NCI-H2227 treated with DMSO at 0.1 percent for 48 hours (cell line): ENCODE measurements around the gene CALCB.
"Not testable (repeated sequence)": the region's sequence is repeated elsewhere in the genome, so short reads cannot be mapped to it uniquely, and the experiment has no call there.

Experiments
- DNase-seq: peaks from one replicate; lab custom pipeline; 2025; lab: John Stamatoyannopoulos, UW

CALCB gene, protein sequence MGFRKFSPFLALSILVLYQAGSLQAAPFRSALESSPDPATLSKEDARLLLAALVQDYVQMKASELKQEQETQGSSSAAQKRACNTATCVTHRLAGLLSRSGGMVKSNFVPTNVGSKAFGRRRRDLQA

DNA sequence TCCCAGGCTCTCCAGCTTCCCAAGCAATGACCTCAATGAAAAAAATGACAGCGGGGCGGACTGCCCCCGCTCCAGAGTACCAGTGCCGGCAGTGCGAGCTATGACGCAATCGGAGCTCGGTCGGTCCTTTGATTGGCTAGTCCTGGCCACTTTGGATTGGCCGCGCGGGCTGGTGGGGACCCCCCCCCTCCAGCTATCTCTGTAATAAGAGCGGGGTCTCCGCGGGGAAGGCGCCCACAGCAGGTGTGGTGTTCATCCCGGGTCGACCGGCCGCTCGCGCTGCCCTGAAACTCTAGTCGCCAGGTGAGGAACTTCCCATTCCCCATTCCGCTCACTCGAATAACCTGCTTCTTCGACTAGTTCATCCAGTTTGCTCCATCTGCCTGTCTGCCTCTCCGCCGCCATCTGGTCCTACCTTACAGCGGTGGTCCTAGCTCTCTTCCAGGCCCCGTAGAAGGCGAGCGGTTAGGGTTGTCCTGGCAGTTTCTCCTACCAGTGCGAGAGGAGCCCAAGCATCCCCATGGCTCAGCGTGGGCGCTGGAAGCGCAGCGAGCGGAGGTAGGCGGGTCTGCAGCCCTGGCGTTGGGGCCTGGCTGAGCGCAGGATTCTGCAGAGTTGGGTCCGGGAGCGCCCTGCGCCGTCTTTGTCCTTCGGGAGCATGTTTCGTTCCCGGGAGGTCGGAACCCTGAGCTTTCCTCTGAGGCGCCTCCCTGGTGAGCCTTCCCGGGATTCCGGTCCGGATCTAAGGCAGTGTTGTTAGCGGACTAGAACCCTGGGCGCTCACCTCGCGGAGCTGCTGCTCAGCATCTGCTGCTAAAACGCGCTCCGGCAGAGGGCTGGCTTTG is at the start of gene CALCB:
Gene CALCB, plus strand, starts transcription at position 233 of the 845 bp plus-strand sequence. CDS start 1,126 bp downstream, outside the sequence.
- DNase-seq, result peak; percentile 22

DNA sequence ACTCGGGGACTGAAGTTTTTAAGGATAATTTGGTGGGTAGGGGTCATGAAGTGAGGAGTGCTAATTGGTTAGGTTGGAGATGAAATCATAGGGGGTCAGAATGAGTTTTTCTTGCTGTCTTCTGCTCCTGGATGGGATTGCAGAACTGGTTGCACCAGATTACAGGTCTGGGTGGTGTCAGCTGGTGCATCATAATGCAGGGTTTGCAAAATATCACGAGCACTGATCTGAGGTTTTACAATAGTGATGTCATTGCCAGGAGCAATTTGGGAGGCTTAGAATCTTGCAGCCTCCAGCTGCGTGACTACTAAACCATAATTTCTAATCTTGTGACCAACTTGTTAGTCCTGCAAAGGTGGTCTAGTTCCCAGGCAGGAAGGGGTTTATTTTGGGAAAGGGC is 46.4 kb upstream of the CALCB start:
- DNase-seq, result no peak

DNA sequence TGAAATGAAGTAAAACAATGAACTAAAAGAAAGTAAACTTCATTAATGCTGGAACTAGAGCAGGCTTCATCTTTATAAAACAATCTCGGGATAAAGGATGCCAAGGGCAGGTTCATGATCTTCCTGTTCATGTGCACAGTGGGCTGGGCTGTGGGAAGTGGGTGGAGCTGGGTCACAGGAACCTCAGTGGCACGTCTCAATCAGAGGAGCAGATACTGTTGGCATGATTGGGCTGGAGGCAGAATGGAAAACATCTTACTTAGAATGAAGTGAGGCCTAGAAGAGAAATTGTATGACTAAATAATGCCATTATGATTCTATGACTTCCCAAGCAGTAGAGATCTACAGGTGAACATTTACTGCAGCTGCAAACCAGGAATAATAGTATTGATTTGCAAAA is 45.4 kb upstream of the CALCB start:
- DNase-seq, result no peak

DNA sequence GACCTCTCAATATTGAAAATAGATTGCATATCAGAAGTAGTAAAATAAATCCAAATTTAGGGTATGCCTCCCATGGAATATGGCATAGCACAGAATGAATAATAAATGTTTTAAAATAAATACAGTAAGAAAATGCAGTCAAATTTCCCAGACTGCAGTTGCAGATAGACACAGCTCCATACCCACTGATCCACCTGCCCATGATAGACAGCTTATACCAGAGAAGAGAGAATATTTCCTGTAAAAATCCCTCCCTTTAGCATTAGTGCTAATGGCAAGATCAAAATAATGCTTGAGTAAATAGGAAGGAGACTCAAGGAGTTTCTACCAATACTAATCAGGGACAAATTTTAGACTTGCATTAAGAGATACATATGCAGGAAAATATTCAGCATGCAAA is 45.0 kb upstream of the CALCB start:
- no peak for DNase-seq

DNA sequence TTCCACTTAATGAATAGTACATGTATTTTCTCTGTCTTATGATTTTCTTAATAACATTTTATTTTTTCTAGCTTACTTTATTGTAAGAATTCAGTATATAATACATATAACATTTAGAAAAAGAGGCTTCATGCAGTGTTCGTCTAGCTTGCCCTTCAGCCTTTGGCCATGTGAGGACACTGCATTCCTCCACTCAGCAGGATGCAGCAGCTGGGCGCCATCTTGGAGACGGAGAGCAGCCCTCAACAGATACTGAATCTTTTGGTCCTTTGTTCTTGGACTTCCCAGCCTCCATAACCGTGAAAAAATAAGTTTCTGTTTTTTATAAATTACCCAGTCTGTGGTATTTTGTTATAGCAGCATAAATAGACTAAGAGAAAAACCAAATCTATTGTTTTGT is 41.4 kb upstream of the CALCB start:
- DNase-seq, result not testable (repeated sequence)

DNA sequence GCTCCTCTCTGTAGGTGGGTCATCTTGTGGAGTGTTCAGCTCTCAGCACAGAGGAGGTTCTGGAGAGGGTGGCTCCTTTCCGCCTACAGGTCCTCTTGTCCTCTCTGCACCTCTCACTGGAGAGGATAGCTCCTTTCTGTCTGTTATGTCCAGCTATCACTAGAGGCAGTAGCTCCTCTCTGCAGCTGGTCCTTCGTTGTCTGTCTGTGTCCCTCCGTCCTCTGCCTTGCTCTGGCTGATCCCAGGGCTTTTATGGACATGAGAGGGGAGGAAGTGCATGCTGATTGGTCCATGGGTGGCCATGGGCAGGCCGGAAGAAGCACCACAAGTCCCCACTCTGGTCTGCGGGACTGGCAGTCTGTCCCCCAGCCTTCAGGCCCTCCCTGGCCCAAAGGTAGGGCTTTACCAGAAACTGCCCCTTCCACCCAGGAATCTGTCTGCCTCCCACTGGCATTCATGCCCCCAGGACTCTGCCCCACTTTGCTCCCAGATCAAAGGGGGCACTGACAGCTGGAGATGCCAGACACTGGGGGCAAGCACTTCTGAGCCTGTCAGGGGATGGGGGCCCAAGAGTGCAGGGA is 38.6 kb upstream of the CALCB start:
- no peak for DNase-seq

DNA sequence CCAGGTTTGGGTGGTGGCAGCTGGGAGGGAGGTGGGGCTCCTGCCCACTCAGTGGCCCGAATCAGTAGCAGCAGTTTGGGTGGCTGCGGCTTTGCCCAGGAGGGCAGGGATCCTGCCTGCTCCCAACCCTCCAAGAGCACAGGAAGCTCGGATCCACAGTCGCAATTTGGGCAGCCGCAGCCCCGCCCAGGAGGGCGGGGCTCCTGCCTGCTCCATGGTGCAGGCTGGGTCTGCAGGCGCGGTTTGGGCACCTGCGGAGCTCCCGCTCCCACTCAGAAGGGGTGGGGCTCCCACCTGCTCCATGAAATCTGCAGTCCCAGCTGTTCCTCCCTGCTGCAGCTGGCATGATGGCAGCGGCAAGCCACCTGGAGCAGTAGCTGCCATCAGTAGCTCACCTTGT is 38.1 kb upstream of the CALCB start:
- no peak for DNase-seq

DNA sequence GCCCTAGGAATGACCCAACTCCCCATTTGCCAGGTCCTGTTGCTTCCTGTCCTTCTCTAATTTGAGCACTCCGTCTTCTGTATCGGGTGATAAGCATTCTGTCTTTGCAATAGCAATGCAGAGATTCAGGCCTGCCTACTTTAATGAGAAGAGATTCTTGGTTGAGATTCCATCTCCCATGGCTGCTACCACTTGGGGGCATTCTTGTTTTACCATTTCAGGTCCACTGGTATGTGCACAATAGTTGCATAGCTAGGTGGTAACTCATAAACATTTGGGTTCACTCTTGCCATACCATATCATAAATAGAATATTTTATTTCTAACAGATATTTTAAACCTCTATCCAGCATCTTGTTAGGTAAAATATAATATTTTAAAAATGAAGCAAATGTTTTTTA is 34.4 kb upstream of the CALCB start:
- DNase-seq, result no peak

DNA sequence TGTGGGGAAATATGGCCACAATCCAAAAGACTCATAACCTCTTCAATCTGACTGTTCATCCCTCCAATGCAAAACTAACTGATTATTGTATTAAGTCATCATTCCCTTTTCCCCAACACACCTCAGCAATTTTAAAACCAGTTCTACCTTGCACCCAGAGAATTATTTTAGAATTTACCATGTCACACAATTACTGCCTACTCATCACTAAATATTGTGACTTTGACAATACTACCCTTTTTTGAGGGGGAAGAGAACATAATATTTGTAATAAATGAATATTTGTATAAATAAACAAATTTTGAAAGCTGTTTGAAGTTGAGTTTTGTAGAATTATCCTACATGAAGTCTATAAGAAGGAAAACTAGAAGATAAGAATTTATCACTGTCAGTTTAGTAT is 28.2 kb upstream of the CALCB start:
- DNase-seq, result no peak

DNA sequence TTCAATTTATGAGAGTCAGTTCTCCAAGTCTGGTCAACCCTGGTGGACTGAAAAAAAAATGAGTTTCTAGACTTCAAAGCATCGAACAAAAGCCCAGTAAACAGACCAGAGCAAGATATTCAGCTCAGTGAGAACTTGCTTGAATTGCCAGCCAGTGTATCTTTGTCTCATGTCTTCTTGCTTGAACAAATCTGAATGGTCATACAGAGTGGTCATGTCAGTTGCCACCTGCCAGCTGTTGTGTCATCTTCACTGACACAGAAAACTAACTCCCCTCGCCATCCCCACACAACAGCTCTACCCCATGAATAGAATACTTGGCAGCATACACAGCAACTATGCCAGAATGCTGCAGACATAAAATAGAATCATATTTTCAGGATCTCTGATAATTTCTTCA is 27.5 kb upstream of the CALCB start:
- no peak for DNase-seq

DNA sequence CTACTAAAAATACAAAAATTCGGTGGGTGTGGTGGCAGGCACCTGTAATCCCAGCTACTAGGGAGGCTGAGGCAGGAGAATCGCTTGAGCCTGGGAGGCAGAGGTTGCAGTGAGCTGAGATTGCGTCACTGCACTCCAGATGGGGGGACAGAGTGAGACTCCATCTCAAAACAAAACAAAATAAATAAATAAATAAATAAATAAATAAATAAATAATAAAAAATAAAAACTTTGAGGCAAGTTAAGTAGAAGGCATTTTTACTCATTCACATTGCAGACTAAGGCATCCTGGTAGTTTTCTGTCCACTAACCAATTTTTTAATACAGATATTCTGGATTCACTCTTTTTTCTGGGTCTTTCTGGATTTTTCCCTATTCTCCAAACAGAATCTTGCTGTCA is 26.7 kb upstream of the CALCB start:
- DNase-seq, result not testable (repeated sequence)

DNA sequence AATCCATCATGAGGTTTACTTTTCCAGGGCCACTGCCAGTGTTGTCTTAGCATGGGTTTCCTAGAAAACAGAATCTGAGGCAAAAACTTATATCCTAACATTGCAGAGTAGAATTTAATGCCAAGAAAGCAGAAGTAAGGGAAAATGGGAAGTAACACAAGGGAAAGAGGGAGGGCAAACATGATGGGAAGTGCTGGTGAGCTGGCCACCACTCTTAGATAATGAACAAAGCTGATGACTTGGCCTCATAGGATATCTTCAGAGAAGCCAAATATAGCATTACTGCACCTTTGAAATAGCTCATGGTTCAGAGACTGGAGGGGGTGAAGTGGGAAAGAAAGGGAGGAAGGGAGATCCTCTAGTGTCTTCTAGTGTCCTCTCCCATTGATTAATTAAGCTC is 24.8 kb upstream of the CALCB start:
- DNase-seq, result no peak

DNA sequence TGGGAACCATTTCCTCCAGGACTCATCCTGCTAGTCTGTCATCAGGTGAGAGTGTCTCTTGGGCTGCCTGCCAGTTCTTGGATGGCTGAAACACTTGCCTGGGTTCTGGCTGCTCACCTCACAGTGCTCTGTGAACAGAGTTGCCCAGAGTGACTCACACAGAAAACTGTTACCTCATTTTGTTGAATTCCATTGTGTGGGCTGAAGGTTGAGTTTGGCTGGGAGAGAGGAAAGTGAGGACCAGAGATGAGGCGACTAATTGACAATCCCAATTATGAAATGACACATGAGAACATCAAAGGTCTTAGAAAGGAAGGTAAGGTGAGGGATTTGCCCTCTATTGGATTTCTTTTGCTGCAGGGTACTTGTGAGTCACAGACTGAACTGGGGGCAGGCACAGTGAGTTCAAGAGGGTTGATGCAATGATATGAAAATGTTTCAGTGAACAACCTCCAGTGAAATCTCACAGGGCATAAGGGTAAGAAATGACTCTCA is 20.2 kb upstream of the CALCB start:
- DNase-seq, result no peak

DNA sequence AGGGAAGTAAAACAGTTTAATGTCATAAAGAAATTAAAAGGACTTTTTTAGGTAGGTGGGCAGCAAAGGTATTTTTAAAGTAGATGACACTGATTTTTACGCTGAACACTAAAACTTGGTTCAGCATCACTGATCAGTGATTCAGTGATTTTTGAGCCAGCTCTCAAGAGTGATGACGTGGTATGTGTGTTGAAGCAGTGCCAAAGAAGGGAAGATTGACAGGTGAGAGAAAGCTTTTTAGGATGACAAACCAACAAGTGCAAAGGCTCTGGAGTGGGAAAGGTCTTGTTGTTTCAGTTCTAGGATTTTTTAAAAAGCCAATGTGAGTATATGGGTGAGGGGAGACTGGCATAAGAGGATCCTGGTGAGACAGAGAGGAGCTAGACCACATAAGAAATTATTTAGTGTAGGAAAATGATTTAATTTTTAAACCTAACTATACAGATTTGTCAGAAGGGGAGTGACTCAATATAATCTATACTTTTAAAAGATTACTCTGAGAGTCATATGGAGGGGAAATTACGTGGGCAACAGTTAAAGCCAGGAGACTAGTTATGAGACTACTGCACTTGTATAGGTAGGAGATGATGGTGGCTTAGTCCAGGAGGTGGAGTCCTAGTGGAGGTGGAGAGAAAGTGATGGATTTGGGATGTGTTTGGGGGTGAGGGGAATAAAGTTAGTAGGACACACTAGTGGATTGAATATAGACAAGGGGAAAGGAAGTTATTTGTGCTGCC is 17.6 kb upstream of the CALCB start:
- DNase-seq, result no peak

DNA sequence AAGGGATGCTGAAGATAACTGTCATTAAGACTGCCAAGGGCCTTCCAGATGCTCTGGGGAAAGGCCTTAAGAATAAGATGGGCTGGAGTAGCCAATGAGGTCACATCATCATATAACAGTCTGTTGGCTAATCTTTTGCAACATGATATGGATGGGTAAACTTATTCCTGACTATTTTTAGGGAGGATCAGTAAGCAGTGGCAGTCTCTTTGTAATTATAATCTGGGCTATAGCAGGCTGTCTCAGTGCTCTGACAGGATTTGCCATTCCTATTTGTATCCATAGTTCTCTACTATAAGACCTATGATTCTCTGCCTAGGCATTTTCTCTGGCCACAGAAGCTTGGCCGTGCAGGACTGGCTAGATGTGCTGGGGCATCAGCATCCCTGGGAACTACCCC is 16.1 kb upstream of the CALCB start:
- DNase-seq, result no peak

DNA sequence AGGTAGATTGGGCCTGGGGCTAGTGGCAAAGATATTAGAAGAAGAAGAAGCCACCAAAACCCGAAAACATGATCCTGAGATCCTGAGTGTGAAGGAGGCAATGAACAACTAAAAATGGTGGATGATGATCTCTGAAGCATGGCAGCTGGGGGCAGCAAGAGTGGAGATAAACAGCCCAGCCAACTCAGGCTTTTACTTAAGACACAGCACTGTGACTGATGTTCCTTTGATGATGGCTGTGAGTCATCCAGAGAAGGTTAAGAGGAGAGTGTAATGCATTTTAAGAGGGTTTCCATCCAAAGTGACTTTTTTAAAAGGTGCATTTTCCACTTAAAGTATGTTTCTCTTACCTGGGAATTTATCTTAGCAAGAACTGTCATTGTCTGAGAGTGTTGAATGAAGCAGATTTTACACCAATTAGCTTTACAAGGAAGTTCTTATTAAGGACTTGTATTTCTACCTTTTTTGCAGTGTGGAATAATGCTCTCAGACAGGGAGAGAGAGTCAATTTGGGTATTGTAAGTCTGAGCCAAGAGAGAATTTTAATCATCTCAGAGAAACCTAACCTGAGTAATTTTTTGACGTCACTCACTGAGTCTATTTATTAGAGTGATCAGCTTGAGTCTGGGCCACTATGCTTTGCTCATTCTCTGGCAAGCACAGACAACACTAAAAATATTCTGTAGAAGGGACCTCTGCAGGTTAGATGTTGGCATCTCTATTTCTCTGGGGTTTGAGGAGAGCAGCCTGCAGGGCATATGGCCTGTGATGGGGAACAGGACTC is 14.1 kb upstream of the CALCB start:
- no peak for DNase-seq

DNA sequence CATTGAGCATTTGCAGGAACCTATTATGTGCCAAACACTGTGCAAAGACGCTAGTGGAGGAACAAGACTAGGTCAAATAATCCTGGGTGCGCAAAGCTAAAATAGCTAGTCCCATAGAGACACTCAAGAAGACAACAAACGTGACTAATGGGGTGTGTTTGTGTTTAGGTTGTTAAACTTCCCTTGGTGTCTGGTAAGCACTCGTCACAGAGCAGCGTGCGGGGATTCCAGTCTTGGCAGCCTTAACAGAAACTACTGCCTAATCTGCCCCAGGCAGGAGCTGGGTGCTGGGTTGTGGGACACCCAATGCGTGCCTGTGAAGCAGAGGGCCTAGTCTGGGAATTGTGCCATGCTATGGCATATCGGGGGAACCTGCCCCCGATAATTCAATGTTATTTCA is 10.8 kb upstream of the CALCB start:
- DNase-seq, result no peak

DNA sequence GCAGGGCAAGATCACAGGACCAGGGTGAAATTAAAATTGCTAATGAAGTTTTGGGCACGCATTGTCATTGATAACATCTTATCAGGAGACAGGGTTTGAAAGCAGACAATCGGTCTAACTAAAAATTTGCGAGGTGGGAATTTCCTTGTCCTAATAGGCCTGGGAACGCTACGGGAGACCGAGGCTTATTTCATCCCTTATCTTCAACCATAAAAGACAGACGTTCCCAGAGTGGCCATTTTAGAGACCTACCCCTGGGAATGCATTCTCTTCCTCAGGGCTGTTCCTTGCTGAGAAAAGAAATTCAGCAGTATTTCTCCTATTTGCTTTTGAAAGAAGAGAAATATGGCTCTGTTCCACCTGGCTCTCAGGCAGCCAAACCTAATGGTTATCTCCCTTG is 3.6 kb upstream of the CALCB start:
- not testable (repeated sequence) for DNase-seq

DNA sequence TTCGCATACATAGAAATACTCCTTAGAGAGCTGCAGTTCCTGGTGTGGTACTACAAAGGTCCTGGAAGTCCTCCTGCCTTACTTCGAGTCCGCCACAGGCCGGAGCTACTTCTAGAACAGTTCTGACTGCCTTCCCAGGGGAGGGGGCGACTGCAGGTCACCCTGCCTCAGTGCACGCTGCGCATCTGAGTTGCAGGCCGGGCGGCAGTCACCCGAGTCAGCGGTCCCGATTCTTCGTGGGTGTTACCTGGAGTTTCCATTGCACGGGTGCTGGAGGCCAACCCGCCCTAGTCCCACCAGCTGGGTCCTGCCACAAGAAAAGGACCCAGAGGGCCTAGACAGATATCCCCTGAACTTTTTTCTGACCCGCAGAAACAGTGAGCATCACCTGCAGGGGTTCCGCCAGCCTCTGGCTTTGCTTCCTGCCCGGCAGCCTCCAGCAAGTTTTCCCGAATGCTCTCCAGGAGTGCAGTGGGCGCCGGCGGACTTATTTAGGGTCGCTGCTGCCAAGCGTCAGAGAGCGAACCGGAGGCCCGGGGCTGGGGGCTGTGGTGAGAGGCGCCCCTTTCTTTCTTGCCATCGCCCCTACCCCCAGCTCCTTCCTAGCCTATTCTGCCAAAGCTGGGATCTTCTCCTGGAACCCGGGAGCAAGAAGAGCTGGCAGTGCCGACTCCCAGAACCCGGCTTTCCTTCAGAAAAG is 1.7 kb upstream of the CALCB start:
- no peak for DNase-seq

DNA sequence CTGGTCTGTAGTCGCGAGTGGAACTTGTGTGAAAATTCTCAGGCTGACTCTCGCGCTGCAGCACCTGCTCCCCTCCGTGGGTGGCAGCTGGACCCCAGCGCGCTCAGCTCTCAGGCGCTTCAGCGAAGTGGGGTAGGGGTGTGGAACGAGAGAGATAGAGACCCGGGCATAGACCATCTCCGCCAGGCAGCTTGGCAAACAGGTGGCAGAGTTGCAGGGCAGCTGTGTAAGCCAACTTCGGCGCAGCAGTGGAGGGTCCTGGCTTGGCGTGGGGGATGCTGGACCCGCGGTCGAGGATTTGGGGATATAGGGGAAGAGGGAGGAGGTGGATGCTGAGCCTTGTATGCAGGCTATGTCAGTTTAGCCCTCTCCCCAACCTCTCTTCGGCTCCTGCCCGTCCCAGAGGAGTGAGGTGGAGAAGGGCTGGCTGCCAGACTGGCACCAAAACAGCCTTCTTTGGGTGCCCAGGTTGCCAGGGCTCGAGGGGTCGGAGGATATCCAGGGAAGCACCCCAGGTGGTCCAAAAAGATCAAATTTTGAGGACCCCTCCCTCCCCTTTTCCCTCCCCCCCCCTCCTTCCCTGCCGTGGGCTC is 746 bp upstream of the CALCB start:
- no peak for DNase-seq
